HG03196 (cell line): ENCODE measurements around the gene GIT1.

ENCODE experiments used
- ATAC-seq: cut with Tn5 transposase; IDR thresholded peaks from one replicate; pipeline ENCODE4 v1.9.1; 2021; ENCODE audit not compliant: unreplicated experiment

Gene GIT1

GRCh38 chr17:29533976-29534375 lies 55.5 kb downstream of the GIT1 start:
- ATAC-seq: no peak

GRCh38 chr17:29526322-29526721 lies 63.1 kb downstream of the GIT1 start:
- ATAC-seq: no peak

GRCh38 chr17:29524692-29525091 lies 64.8 kb downstream of the GIT1 start:
- no peak for ATAC-seq
